PC-3 (cell line): ENCODE results near the gene RRH. TPM values are rescaled to one million over a fixed set of nuclear protein-coding genes. Genes with fewer than 3 reads are reported as not detected.
"Not testable (repeated sequence)": the region's sequence is repeated elsewhere in the genome, so short reads cannot be mapped to it uniquely, and the experiment has no call there.

ENCODE experiments used
- ATAC-seq: fragments of 200-7000 bp; cut with Tn5 transposase; 2 replicates; pipeline ENCODE4 v1.9.1; 2020; ENCODE audit warnings: mild to moderate bottlenecking, moderate library complexity
- BruUV-seq: library from RNA; stranded (reverse); fragments of 400-500 nt; replicated peaks from 2 replicates; lab custom pipeline; 2021; lab: Mats Ljungman, UMichigan
- CTCF ChIA-PET: fragments of 300-600 bp; sonication (Branson Sonifier 250); formaldehyde crosslinking; loops from one replicate; lab custom pipeline; 2022; ENCODE audit warnings: antibody characterized with exemption; lab: Charles Lee
- POLR2A ChIA-PET: fragments of 300-600 bp; sonication (Branson Sonifier 250); formaldehyde crosslinking; loops from one replicate; lab custom pipeline; 2022; ENCODE audit warnings: antibody characterized with exemption; ENCODE audit not compliant: unreplicated experiment; lab: Charles Lee
- DNase-seq: peaks from one replicate; pipeline ENCODE4 v3.0.0-alpha.2; 2015
- H2AFZ ChIP-seq: fragments of 300-600 bp; sonication (generic); 2 replicates; pipeline ENCODE4 v1.6.0; 2016; ENCODE audit warnings: antibody characterized with exemption, low read length
- H3F3A ChIP-seq: fragments of 300-600 bp; sonication (generic); one replicate; pipeline ENCODE4 v1.6.0; 2017; ENCODE audit warnings: antibody characterized with exemption, low read length, control low read depth, mild to moderate bottlenecking; ENCODE audit not compliant: unreplicated experiment
- H3K27ac ChIP-seq: fragments of 300-600 bp; sonication (generic); 2 replicates; pipeline ENCODE4 v1.5.1; 2016; ENCODE audit warnings: mild to moderate bottlenecking, low read length
- H3K27me3 ChIP-seq: fragments of 300-600 bp; sonication (generic); 2 replicates; pipeline ENCODE4 v1.6.1; 2016; ENCODE audit warnings: low read length, mixed read lengths
- H3K36me3 ChIP-seq: fragments of 300-600 bp; sonication (generic); 2 replicates; pipeline ENCODE4 v1.6.1; 2016; ENCODE audit warnings: low read depth, mixed run types, low read length, mixed read lengths
- H3K4me1 ChIP-seq: fragments of 300-600 bp; sonication (generic); 2 replicates; pipeline ENCODE4 v1.5.1; 2016; ENCODE audit warnings: low read length; ENCODE audit not compliant: insufficient read depth
- H3K4me2 ChIP-seq: fragments of 300-600 bp; sonication (generic); 2 replicates; pipeline ENCODE4 v1.6.0; 2016; ENCODE audit warnings: low read length
- H3K4me3 ChIP-seq: fragments of 300-600 bp; sonication (generic); 2 replicates; pipeline ENCODE4 v1.5.1; 2016; ENCODE audit warnings: mild to moderate bottlenecking, low read length, mixed read lengths
- H3K79me2 ChIP-seq: fragments of 300-600 bp; sonication (generic); 2 replicates; pipeline ENCODE4 v1.6.1; 2017; ENCODE audit warnings: low read length, mixed read lengths
- H3K9ac ChIP-seq: fragments of 300-600 bp; sonication (generic); 2 replicates; pipeline ENCODE4 v1.6.0; 2016; ENCODE audit warnings: mild to moderate bottlenecking, low read length
- H3K9me2 ChIP-seq: fragments of 300-600 bp; sonication (generic); replicated peaks from 2 replicates; pipeline ENCODE4 v1.6.1; 2016; ENCODE audit warnings: mixed run types, low read length, mixed read lengths
- H3K9me3 ChIP-seq: fragments of 300-600 bp; sonication (generic); 2 replicates; pipeline ENCODE4 v1.6.1; 2016; ENCODE audit warnings: low read length, mixed read lengths
- H4K20me1 ChIP-seq: fragments of 300-600 bp; sonication (generic); 2 replicates; pipeline ENCODE4 v1.6.1; 2016; ENCODE audit warnings: low read length, mixed read lengths
- CTCF ChIP-seq: fragments of 300-600 bp; sonication (generic); conservative IDR thresholded peaks from 2 replicates; pipeline ENCODE4 v1.5.1; 2017; ENCODE audit warnings: antibody characterized with exemption, low read depth, mild to moderate bottlenecking, low read length
- EZH2 ChIP-seq: fragments of 300-600 bp; sonication (generic); IDR thresholded peaks from one replicate; pipeline ENCODE4 v1.6.1; 2017; ENCODE audit warnings: antibody characterized with exemption, mild to moderate bottlenecking, low read length; ENCODE audit not compliant: unreplicated experiment
- EZH2phosphoT487 ChIP-seq: fragments of 300-600 bp; sonication (generic); IDR thresholded peaks from 2 replicates; pipeline ENCODE4 v1.6.1; 2018; ENCODE audit warnings: mild to moderate bottlenecking, antibody characterized with exemption, low read length, borderline replicate concordance
- intact Hi-C: fragments of 100-400 bp; cut with micrococcal nuclease; formaldehyde crosslinking; loops from 2 replicates; pipeline ENCODE4 v1.9.0; 2023
- total RNA-seq: library from RNA; depleted of rRNA; stranded (reverse); fragments of >200 nt; gene quantifications from 2 replicates; pipeline ENCODE4 v1.2.3, GENCODE V29; 2014

Gene RRH
- total RNA-seq, 1 experiment from 2014 or later = 0.18 TPM

- no peaks in the 10 kb centered on the region for H3K79me2 ChIP-seq
- H3K4me2 ChIP-seq = peak overlapping the region; percentile 31; the same call in 1 of the 2 replicates
- H3F3A ChIP-seq = no peaks in the 10 kb centered on the region
- no peaks in the 10 kb centered on the region for H3K27me3 ChIP-seq
- no peaks in the 10 kb centered on the region for H3K9me2 ChIP-seq
- H4K20me1 ChIP-seq = no peaks in the 10 kb centered on the region
- no peak for TF ChIP-seq CTCF
- TF ChIP-seq EZH2phosphoT487 = no peak
- H3K4me3 ChIP-seq = no peak overlapping the region
- peak; percentile 58 for DNase-seq
- peak overlapping the region; percentile 26; the same call in 1 of the 2 replicates for H2AFZ ChIP-seq
- peak overlapping the region; percentile 35 for H3K27ac ChIP-seq
- ChIA-PET CTCF (no interaction called here), POLR2A (no interaction called here)
- H3K4me1 ChIP-seq = peaks cover 17% of the 10 kb centered on the region
- H3K36me3 ChIP-seq = no peaks in the 10 kb centered on the region
- TSS peak; percentile 87 for BruUV-seq
- no peak overlapping the region for H3K9ac ChIP-seq
- intact Hi-C loops = loop anchor here (5.0 kb wide), 1 partner anchor 93 kb away; no protein-coding TSS in a partner anchor
- peak; percentile 85 for ATAC-seq
- no peaks in the 10 kb centered on the region for H3K9me3 ChIP-seq
Observed at GRCh38 chr4:109873791-109874514, 46.2 kb downstream of the RRH start.

GRCh38 chr4:109875106-109875505, 47.3 kb downstream of the RRH start:
- no peak overlapping the region for H3K27ac ChIP-seq
- no TSS peak for BruUV-seq
- ATAC-seq (no peak), DNase-seq (no peak)
- no peak overlapping the region for H3K9ac ChIP-seq
- no peaks in the 10 kb centered on the region for H3K79me2 ChIP-seq
- no peaks in the 10 kb centered on the region for H3K9me3 ChIP-seq
- intact Hi-C loops = no loop called here
- no peaks in the 10 kb centered on the region for H3K9me2 ChIP-seq
- no peaks in the 10 kb centered on the region for H3K36me3 ChIP-seq
- no peak for TF ChIP-seq EZH2
- TF ChIP-seq CTCF = no peak
- TF ChIP-seq EZH2phosphoT487 = no peak
- POLR2A ChIA-PET = no interaction called here
- H3K4me2 ChIP-seq = no peak overlapping the region
- H4K20me1 ChIP-seq = no peaks in the 10 kb centered on the region
- no peak overlapping the region for H3K4me3 ChIP-seq
- CTCF ChIA-PET = no interaction called here
- H3K4me1 ChIP-seq = peaks cover 17% of the 10 kb centered on the region
- no peak overlapping the region for H2AFZ ChIP-seq
- no peaks in the 10 kb centered on the region for H3K27me3 ChIP-seq
- H3F3A ChIP-seq = no peaks in the 10 kb centered on the region

GRCh38 chr4:109875553-109875952, 47.8 kb downstream of the RRH start:
- not testable (repeated sequence) for ATAC-seq

More at GRCh38 chr4:109875553-109875952, 47.8 kb downstream of the RRH start:
- H3F3A ChIP-seq, H3K27me3 ChIP-seq, H3K79me2 ChIP-seq, H3K9me3 ChIP-seq, H3K9ac ChIP-seq, DNase-seq, POLR2A ChIA-PET, CTCF ChIA-PET, H3K4me3 ChIP-seq, intact Hi-C loops, H3K36me3 ChIP-seq, H3K27ac ChIP-seq, H4K20me1 ChIP-seq, H3K4me2 ChIP-seq, H2AFZ ChIP-seq, BruUV-seq, H3K9me2 ChIP-seq: not testable (repeated sequence)
- peaks cover 17% of the 10 kb centered on the region for H3K4me1 ChIP-seq
